ENCODE results near the gene HOTAIR. TPM values are rescaled to one million over a fixed set of nuclear protein-coding genes. Genes with fewer than 3 reads are reported as not detected.

The HOTAIR gene
- total and polyA plus RNA-seq, 4 donors, result 0.59 TPM; not detected in 3

DNA sequence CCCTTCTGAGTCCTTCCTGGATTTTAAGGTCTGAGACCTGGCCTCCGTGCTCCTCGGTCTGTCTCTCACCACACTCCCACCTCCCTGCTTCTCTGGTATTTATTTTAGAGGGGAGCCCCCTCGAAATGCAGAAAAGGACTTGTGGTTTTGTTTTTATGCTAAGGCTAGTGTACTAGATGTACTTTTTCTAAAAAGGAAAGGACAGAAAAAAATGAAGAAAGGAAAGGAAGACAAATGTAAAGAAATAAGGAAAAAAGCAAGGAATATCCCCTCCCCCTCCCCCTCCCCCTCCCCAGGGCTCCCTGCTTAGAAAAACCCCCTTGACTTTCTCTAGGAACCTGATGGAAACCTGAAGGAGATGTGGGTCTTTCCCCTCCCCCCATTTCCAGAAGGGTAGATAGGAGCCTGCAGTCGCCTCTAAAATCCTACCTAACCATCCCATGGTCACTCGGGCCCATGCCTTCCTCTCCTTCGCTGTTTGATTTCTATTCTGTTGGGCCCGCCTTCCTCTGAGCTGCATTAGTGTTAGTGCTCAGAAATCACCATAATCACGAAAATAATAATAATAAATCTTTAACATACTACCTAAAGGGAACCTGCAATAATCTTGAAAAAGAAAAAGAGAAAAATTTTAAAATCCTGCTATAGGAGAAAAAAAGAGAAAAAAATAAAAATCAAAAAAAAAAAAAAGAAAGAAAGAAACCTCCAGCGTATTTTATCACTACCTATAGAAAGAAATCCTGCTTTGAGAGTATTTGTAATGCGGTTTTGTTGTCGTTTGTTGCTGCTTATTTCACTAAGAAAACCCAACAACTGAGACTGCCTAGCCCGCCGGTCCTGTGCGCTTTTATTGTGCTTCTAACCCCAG, 37.1 kb upstream of the HOTAIR start:
- H3K9me3 ChIP-seq (ENCODE audit: control insufficient read depth, insufficient read depth, low read length), result no peaks in the 10 kb centered on the region
- peaks cover 72% of the 10 kb centered on the region for H3K4me1 ChIP-seq (ENCODE audit: control insufficient read depth, insufficient read depth, low read length)
- no peaks in the 10 kb centered on the region for H3K36me3 ChIP-seq (ENCODE audit: control insufficient read depth, insufficient read depth, low read length)
- no peak for DNase-seq (ENCODE audit: low read depth in 4 of 6, low spot score in 6 of 6)
- peak overlapping the region; percentile 100 for H3K27ac ChIP-seq (ENCODE audit: low read depth, low read length)
- H3K27me3 ChIP-seq (ENCODE audit: control insufficient read depth, insufficient read depth, low read length), result peaks cover 2% of the 10 kb centered on the region
- H3K4me3 ChIP-seq (ENCODE audit: low read depth, low read length), result peak overlapping the region; percentile 70
- 40% methylated on average over 2 of the region's 14 CpGs for WGBS (ENCODE audit: insufficient coverage)

DNA sequence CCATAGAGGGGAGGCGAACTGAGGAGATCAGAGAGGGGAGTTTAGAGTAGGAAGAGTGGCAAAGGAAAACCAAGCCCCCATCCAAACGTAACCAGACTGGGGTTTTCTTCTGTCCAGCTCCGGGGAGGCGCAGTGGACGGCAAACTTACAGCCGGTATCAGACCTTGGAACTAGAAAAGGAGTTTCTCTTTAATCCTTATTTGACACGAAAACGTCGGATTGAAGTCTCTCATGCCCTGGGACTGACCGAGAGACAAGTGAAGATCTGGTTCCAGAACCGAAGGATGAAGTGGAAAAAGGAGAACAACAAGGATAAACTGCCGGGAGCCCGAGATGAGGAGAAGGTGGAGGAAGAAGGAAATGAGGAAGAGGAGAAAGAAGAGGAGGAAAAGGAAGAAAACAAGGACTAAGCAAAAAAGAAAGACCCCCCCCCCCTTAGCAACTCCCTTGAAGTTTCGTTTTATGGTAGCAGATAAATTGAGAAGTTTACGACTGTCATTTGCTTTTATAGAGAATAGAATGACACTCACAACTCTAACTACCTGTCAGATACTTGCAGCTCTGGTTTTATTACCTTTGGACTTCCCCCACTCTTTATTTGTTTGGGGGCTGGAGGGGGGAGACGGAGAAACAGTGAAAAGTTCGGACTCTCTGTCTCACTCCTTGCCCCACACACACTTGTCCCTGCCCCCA, 36.4 kb upstream of the HOTAIR start:
- Histone ChIP-seq H3K4me3 (ENCODE audit: low read depth, low read length) (peak overlapping the region; percentile 70), H3K9me3 (ENCODE audit: control insufficient read depth, insufficient read depth, low read length) (no peaks in the 10 kb centered on the region), H3K27ac (ENCODE audit: low read depth, low read length) (peak overlapping the region; percentile 95), H3K27me3 (ENCODE audit: control insufficient read depth, insufficient read depth, low read length) (peaks cover 2% of the 10 kb centered on the region), H3K4me1 (ENCODE audit: control insufficient read depth, insufficient read depth, low read length) (peaks cover 75% of the 10 kb centered on the region), H3K36me3 (ENCODE audit: control insufficient read depth, insufficient read depth, low read length) (no peaks in the 10 kb centered on the region)
- 10% methylated on average over 9 of the region's 17 CpGs for WGBS (ENCODE audit: insufficient coverage)
- no peak for DNase-seq (ENCODE audit: low read depth in 4 of 6, low spot score in 6 of 6)

DNA sequence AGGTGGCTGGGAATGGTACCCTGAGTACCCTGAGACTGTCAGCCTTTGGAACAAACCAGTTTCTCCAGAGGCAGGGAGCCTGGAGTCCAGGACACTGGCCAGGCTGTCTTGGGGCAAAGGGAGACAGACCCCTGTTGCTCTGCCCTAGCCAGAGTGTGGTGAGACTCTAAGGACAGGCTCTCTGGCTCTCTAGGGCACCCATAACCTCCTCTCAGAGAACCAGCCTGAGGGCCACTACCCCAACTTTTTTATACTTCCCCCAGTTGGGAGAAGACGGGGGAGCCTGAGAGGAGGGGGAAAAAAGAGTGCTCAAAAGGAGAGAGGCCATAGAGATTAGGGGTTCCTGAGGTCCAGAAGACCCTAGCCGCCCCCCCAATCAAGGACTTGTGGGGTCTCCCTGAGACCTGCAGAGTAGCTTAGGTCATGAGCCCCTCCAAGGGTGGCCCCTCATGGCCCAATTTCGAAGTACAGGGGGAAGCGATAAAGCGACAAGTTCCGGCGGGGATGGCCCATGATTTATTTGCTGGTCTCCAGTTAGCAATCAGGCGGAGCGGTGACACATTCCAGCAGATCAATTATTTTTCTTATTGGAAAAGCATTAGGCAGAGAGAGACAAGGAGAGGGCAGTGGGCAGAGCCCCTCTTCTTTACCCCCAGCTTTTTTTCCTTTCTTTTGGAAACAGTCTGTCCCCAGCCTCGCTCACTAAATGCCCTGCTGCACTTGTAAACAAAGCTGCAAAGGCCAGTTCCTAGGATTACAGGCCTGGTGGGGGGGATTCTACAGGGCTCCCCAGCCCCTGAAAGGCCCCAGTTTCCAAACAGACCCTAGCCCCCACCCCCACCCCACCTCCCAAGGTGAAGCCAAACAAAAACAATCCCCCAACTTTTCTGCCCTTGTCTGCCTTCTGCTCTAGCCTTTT, 35.6 kb upstream of the HOTAIR start:
- no peaks in the 10 kb centered on the region for H3K9me3 ChIP-seq (ENCODE audit: control insufficient read depth, insufficient read depth, low read length)
- peaks cover 75% of the 10 kb centered on the region for H3K4me1 ChIP-seq (ENCODE audit: control insufficient read depth, insufficient read depth, low read length)
- peaks cover 5% of the 10 kb centered on the region for H3K27me3 ChIP-seq (ENCODE audit: control insufficient read depth, insufficient read depth, low read length)
- H3K4me3 ChIP-seq (ENCODE audit: low read depth, low read length), result peak overlapping the region; percentile 70
- WGBS (ENCODE audit: insufficient coverage), result 16% methylated on average over 3 of the region's 10 CpGs
- no peak for DNase-seq (ENCODE audit: low read depth in 4 of 6, low spot score in 6 of 6)
- no peaks in the 10 kb centered on the region for H3K36me3 ChIP-seq (ENCODE audit: control insufficient read depth, insufficient read depth, low read length)
- H3K27ac ChIP-seq (ENCODE audit: low read depth, low read length), result peak overlapping the region; percentile 95

DNA sequence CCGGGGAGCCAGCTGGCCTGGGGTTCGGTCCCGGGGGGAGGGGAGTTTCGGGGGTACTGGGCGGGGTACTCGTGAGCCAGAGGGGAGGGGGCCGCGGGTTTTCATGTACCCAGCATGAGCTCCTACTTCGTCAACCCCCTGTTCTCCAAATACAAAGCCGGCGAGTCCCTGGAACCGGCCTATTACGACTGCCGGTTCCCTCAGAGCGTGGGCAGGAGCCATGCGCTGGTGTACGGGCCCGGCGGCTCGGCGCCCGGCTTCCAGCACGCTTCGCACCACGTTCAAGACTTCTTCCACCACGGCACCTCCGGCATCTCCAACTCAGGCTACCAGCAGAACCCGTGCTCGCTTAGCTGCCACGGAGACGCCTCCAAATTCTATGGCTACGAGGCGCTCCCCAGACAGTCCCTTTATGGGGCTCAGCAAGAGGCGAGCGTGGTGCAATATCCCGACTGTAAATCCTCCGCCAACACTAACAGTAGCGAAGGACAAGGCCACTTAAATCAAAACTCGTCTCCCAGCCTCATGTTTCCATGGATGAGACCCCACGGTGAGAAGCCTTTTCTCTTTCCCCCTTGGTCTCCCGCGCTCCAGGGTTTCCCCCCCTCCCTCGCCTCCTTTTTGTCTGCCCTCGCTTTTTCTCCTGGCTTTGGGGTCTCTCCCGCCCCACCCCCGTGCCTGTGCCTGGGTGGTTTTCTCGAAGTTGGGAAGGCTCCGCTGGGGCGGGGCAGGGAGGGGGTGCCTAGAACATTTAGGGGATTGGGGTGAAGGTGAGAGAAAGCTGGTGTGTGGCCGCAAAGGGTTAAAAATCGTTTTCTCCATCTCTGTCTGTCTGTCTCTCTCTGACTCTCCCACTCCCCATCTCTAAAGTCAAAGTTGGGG, 34.7 kb upstream of the HOTAIR start:
- Histone ChIP-seq H3K4me3 (ENCODE audit: low read depth, low read length) (peak overlapping the region; percentile 70), H3K27ac (ENCODE audit: low read depth, low read length) (peak overlapping the region; percentile 95), H3K4me1 (ENCODE audit: control insufficient read depth, insufficient read depth, low read length) (peaks cover 75% of the 10 kb centered on the region), H3K27me3 (ENCODE audit: control insufficient read depth, insufficient read depth, low read length) (peaks cover 8% of the 10 kb centered on the region), H3K36me3 (ENCODE audit: control insufficient read depth, insufficient read depth, low read length) (peaks cover 3% of the 10 kb centered on the region), H3K9me3 (ENCODE audit: control insufficient read depth, insufficient read depth, low read length) (no peaks in the 10 kb centered on the region)
- peak in 1 of 6 donors; percentile 72 for DNase-seq (ENCODE audit: low read depth in 4 of 6, low spot score in 6 of 6)
- WGBS (ENCODE audit: insufficient coverage), result under 1% methylated on average over 37 of the region's 51 CpGs

DNA sequence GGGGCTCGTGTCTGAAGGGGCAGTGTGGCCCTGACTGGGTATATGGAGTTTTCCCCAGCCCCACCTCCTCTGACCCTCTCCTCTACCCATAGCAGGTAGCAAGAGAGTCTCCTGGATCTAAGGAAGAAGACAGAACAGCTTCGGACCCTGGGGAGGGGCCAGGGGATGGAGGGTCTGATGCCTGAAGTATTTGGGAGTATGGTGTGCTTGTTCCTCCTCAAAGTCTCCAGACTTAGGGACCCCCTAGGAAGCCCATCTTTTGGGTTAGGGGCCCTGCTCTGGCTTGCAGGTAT, 33.5 kb upstream of the HOTAIR start:
- H3K27me3 ChIP-seq (ENCODE audit: control insufficient read depth, insufficient read depth, low read length), result peaks cover 6% of the 10 kb centered on the region
- H3K9me3 ChIP-seq (ENCODE audit: control insufficient read depth, insufficient read depth, low read length), result no peaks in the 10 kb centered on the region
- no CpG with 5 or more reads among the region's 2 CpGs for WGBS (ENCODE audit: insufficient coverage)
- H3K4me1 ChIP-seq (ENCODE audit: control insufficient read depth, insufficient read depth, low read length), result peaks cover 75% of the 10 kb centered on the region
- peaks cover 6% of the 10 kb centered on the region for H3K36me3 ChIP-seq (ENCODE audit: control insufficient read depth, insufficient read depth, low read length)
- peak overlapping the region; percentile 88 for H3K27ac ChIP-seq (ENCODE audit: low read depth, low read length)
- H3K4me3 ChIP-seq (ENCODE audit: low read depth, low read length), result peak overlapping the region; percentile 70
- no peak for DNase-seq (ENCODE audit: low read depth in 4 of 6, low spot score in 6 of 6)

DNA sequence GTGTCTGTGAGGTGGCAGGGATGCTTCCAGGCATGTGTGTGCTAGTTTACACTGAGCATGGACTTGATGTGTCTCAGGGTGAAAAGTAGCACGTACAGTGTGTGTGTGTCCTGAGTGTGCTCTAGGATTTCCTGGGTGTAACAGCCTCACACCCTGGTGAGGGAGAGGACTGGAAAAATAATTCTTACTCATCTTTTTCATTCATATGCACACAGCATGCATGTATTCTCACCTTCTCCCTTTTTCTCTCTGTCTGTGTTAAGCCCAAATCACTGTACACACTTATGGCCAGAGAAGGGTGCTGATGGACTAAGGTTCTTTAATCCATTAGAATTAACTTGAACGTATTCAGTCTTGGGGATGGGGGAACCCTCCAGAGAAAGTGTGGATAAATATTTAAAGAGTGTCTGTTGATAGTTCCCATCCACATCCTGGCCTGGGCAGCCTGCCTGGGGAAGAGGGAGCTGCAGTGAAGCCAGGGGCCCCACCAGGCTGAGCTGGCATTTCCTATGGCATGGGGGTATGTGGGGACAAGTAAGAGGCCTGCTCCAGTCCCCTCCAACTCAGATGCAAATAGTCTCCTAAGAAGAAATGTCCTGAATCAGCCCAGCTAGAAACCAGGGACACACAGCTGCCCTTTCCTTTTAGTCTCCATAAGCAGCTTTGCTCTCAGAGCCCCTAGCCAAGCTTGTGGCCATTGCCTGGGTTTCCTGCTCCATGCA, 32.9 kb upstream of the HOTAIR start:
- Histone ChIP-seq H3K36me3 (ENCODE audit: control insufficient read depth, insufficient read depth, low read length) (peaks cover 10% of the 10 kb centered on the region), H3K4me3 (ENCODE audit: low read depth, low read length) (peak overlapping the region; percentile 70), H3K4me1 (ENCODE audit: control insufficient read depth, insufficient read depth, low read length) (peaks cover 75% of the 10 kb centered on the region), H3K27ac (ENCODE audit: low read depth, low read length) (peak overlapping the region; percentile 99), H3K9me3 (ENCODE audit: control insufficient read depth, insufficient read depth, low read length) (no peaks in the 10 kb centered on the region), H3K27me3 (ENCODE audit: control insufficient read depth, insufficient read depth, low read length) (peaks cover 6% of the 10 kb centered on the region)
- WGBS (ENCODE audit: insufficient coverage), result no CpG with 5 or more reads among the region's 2 CpGs
- no peak for DNase-seq (ENCODE audit: low read depth in 4 of 6, low spot score in 6 of 6)

DNA sequence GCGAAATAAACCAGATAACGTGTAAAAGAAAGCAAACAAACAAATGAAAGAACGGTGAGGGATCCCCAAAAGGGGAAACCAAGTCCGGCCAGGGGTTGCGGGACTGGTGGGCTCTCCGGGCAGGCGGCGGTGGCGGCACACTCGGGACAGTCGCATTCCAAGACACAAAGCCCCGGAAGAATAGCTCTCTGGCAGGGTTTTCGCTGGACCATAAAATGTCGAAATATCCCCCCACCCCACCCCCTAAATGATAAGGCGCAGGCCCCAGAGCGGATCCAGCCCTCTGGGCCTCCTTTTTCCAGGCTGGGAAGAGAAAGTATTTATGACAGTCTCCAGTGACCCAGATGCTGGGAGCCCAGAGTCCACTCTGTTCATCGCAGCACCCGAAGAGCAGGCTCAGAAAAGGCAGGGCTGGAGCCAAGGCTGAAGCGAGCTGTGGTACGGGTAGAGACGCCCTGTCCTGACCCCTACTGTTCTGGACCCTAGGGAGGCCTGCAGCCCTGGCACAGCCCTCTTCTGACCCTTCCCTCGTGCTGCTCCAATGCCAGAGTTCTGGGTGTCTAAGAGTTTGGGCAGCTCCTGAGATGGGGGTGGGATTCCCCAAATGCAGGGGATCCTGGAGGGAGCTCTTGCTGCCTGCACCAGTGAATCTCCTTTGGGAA, 31.9 kb upstream of the HOTAIR start:
- Histone ChIP-seq H3K27ac (ENCODE audit: low read depth, low read length) (peak overlapping the region; percentile 99), H3K4me1 (ENCODE audit: control insufficient read depth, insufficient read depth, low read length) (peaks cover 85% of the 10 kb centered on the region), H3K4me3 (ENCODE audit: low read depth, low read length) (peak overlapping the region; percentile 48), H3K36me3 (ENCODE audit: control insufficient read depth, insufficient read depth, low read length) (peaks cover 15% of the 10 kb centered on the region), H3K9me3 (ENCODE audit: control insufficient read depth, insufficient read depth, low read length) (no peaks in the 10 kb centered on the region), H3K27me3 (ENCODE audit: control insufficient read depth, insufficient read depth, low read length) (peaks cover 6% of the 10 kb centered on the region)
- 24% methylated on average over 19 of the region's 22 CpGs for WGBS (ENCODE audit: insufficient coverage)
- DNase-seq (ENCODE audit: low read depth in 4 of 6, low spot score in 6 of 6), result no peak

DNA sequence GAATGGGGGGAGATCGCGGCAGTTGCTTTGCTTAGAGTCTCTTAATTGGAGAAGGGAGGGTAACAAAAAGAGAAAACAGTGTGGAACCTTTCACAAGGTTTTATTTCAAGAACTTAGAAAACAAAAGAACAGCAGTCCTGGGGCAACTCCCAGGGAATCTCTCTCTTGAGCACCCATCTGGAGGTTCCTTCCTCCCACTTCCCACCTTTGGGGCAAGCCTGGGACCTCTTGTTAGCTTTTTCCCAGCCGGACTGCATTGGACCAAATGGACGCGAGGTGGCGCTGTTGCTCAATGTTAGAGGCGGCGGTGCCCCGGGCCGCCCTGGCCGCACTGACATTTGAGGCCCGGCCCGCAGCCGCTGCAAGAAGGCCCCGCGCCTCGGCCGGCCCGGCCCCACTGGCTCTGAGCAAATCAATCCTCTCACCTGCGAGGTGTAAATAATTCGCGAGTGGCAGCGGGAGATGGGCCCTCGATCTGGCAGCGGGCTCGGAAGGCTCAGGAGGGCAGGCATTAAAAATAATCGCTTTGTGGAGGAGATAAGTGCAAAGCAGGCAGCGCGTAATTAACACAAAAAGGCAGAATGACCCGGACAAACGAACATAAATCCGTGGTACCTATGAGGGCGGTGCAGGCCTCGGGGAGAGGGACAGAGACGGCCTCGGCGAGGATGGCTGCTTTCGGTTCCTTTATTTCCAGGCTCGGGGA, 31.3 kb upstream of the HOTAIR start:
- 3% methylated on average over 37 of the region's 39 CpGs for WGBS (ENCODE audit: insufficient coverage)
- peak overlapping the region; percentile 99 for H3K27ac ChIP-seq (ENCODE audit: low read depth, low read length)
- H3K4me1 ChIP-seq (ENCODE audit: control insufficient read depth, insufficient read depth, low read length), result peaks cover 87% of the 10 kb centered on the region
- H3K9me3 ChIP-seq (ENCODE audit: control insufficient read depth, insufficient read depth, low read length), result no peaks in the 10 kb centered on the region
- peak in 5 of 6 donors; percentile 89 to 96 (median 93) for DNase-seq (ENCODE audit: low read depth in 4 of 6, low spot score in 6 of 6)
- peaks cover 18% of the 10 kb centered on the region for H3K36me3 ChIP-seq (ENCODE audit: control insufficient read depth, insufficient read depth, low read length)
- H3K4me3 ChIP-seq (ENCODE audit: low read depth, low read length), result peak overlapping the region; percentile 48
- H3K27me3 ChIP-seq (ENCODE audit: control insufficient read depth, insufficient read depth, low read length), result peaks cover 6% of the 10 kb centered on the region

All from spinal cord (tissue), 10 donors.